ENCODE measurements around the gene GABBR1.

GRCh38 chr6:29564875-29565274, 68.1 kb downstream of the GABBR1 start:
- TF ChIP-seq CTCF (IDR thresholded peaks at IDR 0.05) (no peak), EZH2 (IDR thresholded peaks at IDR 0.05; ENCODE audit: borderline replicate concordance, insufficient read depth, low read depth, low read length, poor library complexity, severe bottlenecking) (no peak)
